Peyer's patch (tissue), 4 donors: ENCODE results near the gene ZNF74. TPM values are rescaled to one million over a fixed set of nuclear protein-coding genes. Genes with fewer than 3 reads are reported as not detected.

Source experiments
- DNase-seq, 3 donors: peaks; one replicate each; pipeline ENCODE4 v3.0.0-alpha.2; 2017 to 2019
- H3K27ac ChIP-seq, 4 donors: fragments of 200-600 bp; sonication (generic); one replicate each; pipeline ENCODE4 v1.5.1; 2016 to 2019
- H3K27me3 ChIP-seq, 2 donors: fragments of 200-600 bp; sonication (generic); one replicate each; pipeline ENCODE4 v1.5.1; 2019
- H3K36me3 ChIP-seq, 3 donors: fragments of 200-600 bp; sonication (generic); one replicate each; pipeline ENCODE4 v1.5.1; 2016 to 2019
- H3K4me1 ChIP-seq, 4 donors: fragments of 200-600 bp; sonication (generic); one replicate each; pipeline ENCODE4 v1.5.1; 2016 to 2019
- H3K4me3 ChIP-seq, 4 donors: fragments of 200-600 bp; sonication (generic); 1 replicate in 3 of 4; 2 replicates in 1 of 4; pipeline ENCODE4 v1.5.1; 2016 to 2019; ENCODE audit warnings: mild to moderate bottlenecking in 1 of 4
- H3K9me3 ChIP-seq, 4 donors: fragments of 200-600 bp; sonication (generic); one replicate each; pipeline ENCODE4 v1.5.1; 2016 to 2019; ENCODE audit warnings: mild to moderate bottlenecking in 1 of 4
- CTCF ChIP-seq, 6 experiments: fragments of 450-650 bp in 4 of 6; fragments of 200-600 bp in 2 of 6; sonication (generic) in 1 of 6; IDR thresholded peaks; one replicate each; pipeline ENCODE4 v1.5.1; 2017 to 2019; ENCODE audit warnings: antibody characterized with exemption in 6 of 6, mild to moderate bottlenecking in 3 of 6, moderate library complexity in 1 of 6
- POLR2A ChIP-seq, 2 donors: fragments of 450-650 bp; IDR thresholded peaks; one replicate each; pipeline ENCODE4 v1.5.1; 2017; ENCODE audit warnings: antibody characterized with exemption in 2 of 2, mild to moderate bottlenecking in 2 of 2, moderate library complexity in 2 of 2
- total RNA-seq, 4 donors: library from RNA; depleted of rRNA; stranded (reverse); fragments of >200 nt; gene quantifications; one replicate each; pipeline ENCODE4 v1.1.0, GENCODE V29; 2016

Gene ZNF74
- total RNA-seq, 4 donors from 2014 or later, result 2.1 to 12.0 (median 9.3) TPM

- Histone ChIP-seq H3K4me1 (peaks cover 0 to 49% (median 34%) of the 10 kb centered on the region in 4 donors), H3K27me3 (peaks cover 0 to 19% of the 10 kb centered on the region in 2 donors)
Observed at GRCh38 chr22:20433686-20434241, 39.8 kb downstream of the ZNF74 start.

GRCh38 chr22:20434264-20434751 is 40.4 kb downstream of the ZNF74 start:
- TF ChIP-seq POLR2A (IDR thresholded peaks at IDR 0.05) (no peak), CTCF (IDR thresholded peaks at IDR 0.05) (no peak)
- peaks cover 0 to 19% of the 10 kb centered on the region in 2 donors for H3K27me3 ChIP-seq
- H3K4me3 ChIP-seq, result no peak overlapping the region
- DNase-seq, result peak in 2 of 3 donors; percentile 20 to 29
- no peaks in the 10 kb centered on the region for H3K9me3 ChIP-seq
- no peaks in the 10 kb centered on the region for H3K36me3 ChIP-seq
- peaks cover 0 to 50% (median 34%) of the 10 kb centered on the region in 4 donors for H3K4me1 ChIP-seq
- H3K27ac ChIP-seq, result no peak overlapping the region

More at GRCh38 chr22:20433686-20434241, 39.8 kb downstream of the ZNF74 start:
- Histone ChIP-seq H3K9me3 (no peaks in the 10 kb centered on the region), H3K4me3 (no peak overlapping the region), H3K36me3 (no peaks in the 10 kb centered on the region), H3K27ac (no peak overlapping the region)
- TF ChIP-seq CTCF (IDR thresholded peaks at IDR 0.05) (no peak), POLR2A (IDR thresholded peaks at IDR 0.05) (no peak)
- peak in 2 of 3 donors; percentile 26 for DNase-seq

- Histone ChIP-seq H3K27me3 (peaks cover 0 to 19% of the 10 kb centered on the region in 2 donors), H3K9me3 (no peaks in the 10 kb centered on the region)
- peak in 1 of 3 donors; percentile 26 for DNase-seq
Observed at GRCh38 chr22:20434773-20435172, 40.8 kb downstream of the ZNF74 start.

GRCh38 chr22:20435436-20436306 is 41.7 kb downstream of the ZNF74 start:
- TF ChIP-seq POLR2A (IDR thresholded peaks at IDR 0.05) (no peak), CTCF (IDR thresholded peaks at IDR 0.05) (no peak)
- Histone ChIP-seq H3K27me3 (peaks cover 0 to 17% of the 10 kb centered on the region in 2 donors), H3K36me3 (no peaks in the 10 kb centered on the region), H3K4me1 (peaks cover 0 to 37% (median 24%) of the 10 kb centered on the region in 4 donors), H3K4me3 (peak overlapping the region in 3 of 4 donors; percentile 53 to 60 (median 56)), H3K27ac (peak overlapping the region in 1 of 4 donors; percentile 64), H3K9me3 (no peaks in the 10 kb centered on the region)
- DNase-seq, result peak in 1 of 3 donors; percentile 33

More at GRCh38 chr22:20434773-20435172, 40.8 kb downstream of the ZNF74 start:
- Histone ChIP-seq H3K4me1 (peaks cover 0 to 46% (median 32%) of the 10 kb centered on the region in 4 donors), H3K4me3 (no peak overlapping the region), H3K27ac (no peak overlapping the region), H3K36me3 (no peaks in the 10 kb centered on the region)
- no peak for TF ChIP-seq CTCF (IDR thresholded peaks at IDR 0.05)
- TF ChIP-seq POLR2A (IDR thresholded peaks at IDR 0.05), result no peak

GRCh38 chr22:20436307-20436767 is 42.4 kb downstream of the ZNF74 start:
- peak in 1 of 3 donors; percentile 53 for DNase-seq
- TF ChIP-seq POLR2A (IDR thresholded peaks at IDR 0.05), result no peak
- no peak for TF ChIP-seq CTCF (IDR thresholded peaks at IDR 0.05)
- H3K36me3 ChIP-seq, result no peaks in the 10 kb centered on the region
- no peaks in the 10 kb centered on the region for H3K9me3 ChIP-seq
- peak overlapping the region; percentile 34 to 60 (median 54) for H3K4me3 ChIP-seq
- H3K27ac ChIP-seq, result peak overlapping the region; percentile 51 to 82 (median 72)
- H3K4me1 ChIP-seq, result peaks cover 0 to 31% (median 17%) of the 10 kb centered on the region in 4 donors
- H3K27me3 ChIP-seq, result peaks cover 0 to 12% of the 10 kb centered on the region in 2 donors
